Stimulated activated naive CD8-positive, alpha-beta T cell treated with anti-CD3 and anti-CD28 coated beads, Interleukin-15, Interleukin-2, amounts not matched to agents 100 ng/mL and 50 ng/mL, for 24 hours (primary cell): Measurements from ENCODE around the gene URB1.
A peak's percentile ranks its signal among the peaks of the same experiment; 100 is the strongest.
"Not testable (repeated sequence)": the region's sequence is repeated elsewhere in the genome, so short reads cannot be mapped to it uniquely, and the experiment has no call there.

ENCODE experiments used
- H3K27ac Mint-ChIP-seq: one replicate; pipeline ENCODE4 v1.8.0; 2021; ENCODE audit warnings: mild to moderate bottlenecking, mixed read lengths
- H3K27me3 Mint-ChIP-seq: one replicate; pipeline ENCODE4 v1.8.0; 2021; ENCODE audit warnings: mixed read lengths
- H3K36me3 Mint-ChIP-seq: one replicate; pipeline ENCODE4 v1.8.0; 2021; ENCODE audit warnings: low read depth, mixed read lengths
- H3K4me1 Mint-ChIP-seq: one replicate; pipeline ENCODE4 v1.8.0; 2021; ENCODE audit warnings: low read depth, mixed read lengths
- H3K4me3 Mint-ChIP-seq: one replicate; pipeline ENCODE4 v1.8.0; 2021; ENCODE audit warnings: mild to moderate bottlenecking, mixed read lengths
- H3K9me3 Mint-ChIP-seq: one replicate; pipeline ENCODE4 v1.8.0; 2021; ENCODE audit warnings: mixed read lengths

Gene URB1

GRCh38 chr21:32301596-32301995 lies 91.2 kb downstream of the URB1 start:
- H3K27me3 Mint-ChIP-seq: no peaks in the 10 kb centered on the region

GRCh38 chr21:32300117-32300681 lies 92.6 kb downstream of the URB1 start:
- H3K36me3 Mint-ChIP-seq: peaks cover 28% of the 10 kb centered on the region
- no peaks in the 10 kb centered on the region for H3K9me3 Mint-ChIP-seq
- no peak overlapping the region for H3K4me3 Mint-ChIP-seq
- no peak overlapping the region for H3K27ac Mint-ChIP-seq
- H3K4me1 Mint-ChIP-seq: no peaks in the 10 kb centered on the region
- no peaks in the 10 kb centered on the region for H3K27me3 Mint-ChIP-seq

More at GRCh38 chr21:32301596-32301995, 91.2 kb downstream of the URB1 start:
- H3K27ac Mint-ChIP-seq: no peak overlapping the region
- H3K36me3 Mint-ChIP-seq: peaks cover 33% of the 10 kb centered on the region
- no peaks in the 10 kb centered on the region for H3K9me3 Mint-ChIP-seq
- H3K4me3 Mint-ChIP-seq: no peak overlapping the region
- H3K4me1 Mint-ChIP-seq: no peaks in the 10 kb centered on the region

DNA sequence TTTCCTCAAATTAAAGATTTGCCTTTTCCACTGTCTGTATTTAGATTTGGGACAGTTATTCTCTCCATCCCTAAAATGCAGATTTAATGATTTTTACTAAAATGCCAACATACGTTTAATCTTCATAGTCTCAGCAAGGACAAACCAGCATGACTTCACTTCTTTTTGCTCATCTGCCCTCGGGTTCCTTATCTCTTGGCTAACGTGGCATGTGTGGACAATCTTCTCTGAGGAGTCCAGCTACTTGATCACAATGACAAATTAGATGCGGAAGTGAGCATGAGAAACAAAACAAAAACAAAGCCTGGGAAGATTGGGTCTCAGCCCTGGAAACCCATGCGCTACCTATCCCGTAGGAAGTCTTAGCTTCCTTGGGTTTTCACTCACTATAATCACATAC lies 93.1 kb downstream of the URB1 start:
- H3K4me1 Mint-ChIP-seq: no peaks in the 10 kb centered on the region
- peaks cover 28% of the 10 kb centered on the region for H3K36me3 Mint-ChIP-seq
- H3K27ac Mint-ChIP-seq: no peak overlapping the region
- H3K27me3 Mint-ChIP-seq: no peaks in the 10 kb centered on the region
- no peak overlapping the region for H3K4me3 Mint-ChIP-seq
- no peaks in the 10 kb centered on the region for H3K9me3 Mint-ChIP-seq

- Mint-ChIP-seq H3K36me3 (peaks cover 28% of the 10 kb centered on the region), H3K4me3 (no peak within 1 kb of the TSS), H3K9me3 (no peaks in the 10 kb centered on the region), H3K4me1 (no peaks in the 10 kb centered on the region), H3K27me3 (no peaks in the 10 kb centered on the region), H3K27ac (no peak within 1 kb of the TSS)
Observed at GRCh38 chr21:32298658-32299081, 94.1 kb downstream of the URB1 start, which contains the start of gene MRAP. Gene MRAP (plus strand): TSS chr21:32298855. CDS start chr21:32298972, 117 bp downstream.

DNA sequence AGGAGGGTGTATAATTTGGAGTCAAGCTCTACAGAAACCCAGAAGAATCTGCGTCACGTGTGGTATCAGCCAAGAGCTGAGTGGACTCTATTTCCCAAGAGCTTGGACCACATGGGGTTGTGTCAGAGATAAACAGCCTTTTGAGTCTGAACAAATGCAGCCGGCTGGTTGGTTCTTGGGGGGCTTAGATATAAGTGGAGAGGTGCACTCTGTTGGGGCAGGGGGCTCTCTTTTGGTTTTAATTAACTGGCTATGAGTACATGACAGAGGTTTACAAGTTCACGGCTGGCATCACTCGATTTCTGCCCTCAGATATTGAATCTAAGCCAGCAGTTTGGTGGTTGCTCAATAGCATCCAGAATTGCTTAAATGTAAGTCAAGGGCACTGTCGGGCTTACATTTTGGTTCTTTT lies 94.7 kb downstream of the URB1 start:
- no peaks in the 10 kb centered on the region for H3K4me1 Mint-ChIP-seq
- no peaks in the 10 kb centered on the region for H3K27me3 Mint-ChIP-seq
- no peak overlapping the region for H3K27ac Mint-ChIP-seq

DNA sequence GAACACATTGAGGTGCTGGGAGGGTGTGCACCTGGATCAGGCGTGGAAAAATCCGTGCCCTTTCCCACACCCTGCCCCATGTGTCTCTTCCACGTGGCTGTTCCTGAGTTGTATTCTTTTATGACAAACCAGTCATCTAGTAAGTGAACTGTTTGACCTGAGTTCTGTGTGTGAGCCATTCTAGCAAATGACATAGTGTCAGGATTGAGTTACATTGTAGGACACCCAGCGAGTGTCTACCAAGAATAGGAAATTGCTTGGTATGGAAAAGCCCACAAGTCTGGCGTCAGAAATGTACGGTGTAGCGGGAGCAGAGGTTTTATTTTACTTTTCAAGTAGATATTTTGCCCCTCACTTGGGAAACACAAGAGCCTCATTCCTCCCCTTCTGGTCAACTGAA lies 95.4 kb downstream of the URB1 start:
- no peaks in the 10 kb centered on the region for H3K4me1 Mint-ChIP-seq
- no peak overlapping the region for H3K4me3 Mint-ChIP-seq
- H3K36me3 Mint-ChIP-seq: peaks cover 22% of the 10 kb centered on the region
- no peaks in the 10 kb centered on the region for H3K9me3 Mint-ChIP-seq
- no peak overlapping the region for H3K27ac Mint-ChIP-seq
- H3K27me3 Mint-ChIP-seq: no peaks in the 10 kb centered on the region

More for the DNA sequence above, 94.7 kb downstream of the URB1 start:
- no peak overlapping the region for H3K4me3 Mint-ChIP-seq
- no peaks in the 10 kb centered on the region for H3K9me3 Mint-ChIP-seq
- H3K36me3 Mint-ChIP-seq: peaks cover 24% of the 10 kb centered on the region

DNA sequence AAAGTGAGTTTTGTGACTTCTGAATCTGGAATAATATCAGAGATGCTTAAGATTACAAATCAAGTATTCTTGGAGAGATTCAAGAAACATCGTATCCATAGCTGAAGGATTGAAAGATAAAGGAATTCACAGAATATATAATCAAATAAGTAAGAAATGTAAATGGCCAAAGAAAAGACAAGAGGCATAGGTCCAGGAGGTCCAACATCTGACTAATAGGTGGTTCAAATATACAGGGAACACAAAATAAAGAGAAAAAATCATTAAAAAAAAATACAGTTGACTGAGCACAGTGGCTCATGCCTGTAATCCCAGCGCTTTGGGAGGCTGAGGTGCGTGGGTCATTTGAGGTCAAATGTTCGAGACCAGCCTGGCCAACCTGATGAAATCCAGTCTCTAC lies 107.3 kb downstream of the URB1 start:
- H3K4me1 Mint-ChIP-seq: peaks cover 1% of the 10 kb centered on the region

DNA sequence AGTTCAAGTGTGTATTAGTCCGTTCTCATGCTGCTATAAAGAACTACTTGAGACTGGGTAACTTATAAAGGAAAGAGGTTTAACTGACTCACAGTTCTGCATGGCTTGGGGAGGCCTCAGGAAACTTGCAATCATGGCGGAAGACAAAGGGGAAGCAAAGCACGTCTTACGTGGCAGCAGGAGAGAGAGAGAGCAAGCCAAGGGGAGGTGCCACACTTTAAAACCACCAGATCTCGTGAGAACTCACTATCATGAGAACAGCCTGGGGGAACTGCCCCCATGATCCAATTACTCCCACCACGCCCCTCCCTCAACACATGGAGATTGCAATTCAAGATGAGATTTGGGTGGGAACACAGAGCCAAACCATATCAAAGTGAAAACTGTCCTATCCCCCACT lies 109.8 kb downstream of the URB1 start:
- no peaks in the 10 kb centered on the region for H3K27me3 Mint-ChIP-seq
- H3K36me3 Mint-ChIP-seq: peaks cover 8% of the 10 kb centered on the region
- no peak overlapping the region for H3K27ac Mint-ChIP-seq
- H3K4me3 Mint-ChIP-seq: no peak overlapping the region
- H3K4me1 Mint-ChIP-seq: peaks cover 21% of the 10 kb centered on the region
- no peaks in the 10 kb centered on the region for H3K9me3 Mint-ChIP-seq

More for the DNA sequence above, 107.3 kb downstream of the URB1 start:
- Mint-ChIP-seq H3K36me3 (peaks cover 8% of the 10 kb centered on the region), H3K27ac (no peak overlapping the region), H3K9me3 (no peaks in the 10 kb centered on the region), H3K27me3 (no peaks in the 10 kb centered on the region), H3K4me3 (no peak overlapping the region)

GRCh38 chr21:32281531-32281930 lies 111.3 kb downstream of the URB1 start:
- H3K4me1 Mint-ChIP-seq: peaks cover 29% of the 10 kb centered on the region
- H3K9me3 Mint-ChIP-seq: no peaks in the 10 kb centered on the region
- peaks cover 3% of the 10 kb centered on the region for H3K36me3 Mint-ChIP-seq
- H3K4me3 Mint-ChIP-seq: no peak overlapping the region
- no peak overlapping the region for H3K27ac Mint-ChIP-seq
- H3K27me3 Mint-ChIP-seq: no peaks in the 10 kb centered on the region

- Mint-ChIP-seq H3K4me1 (peaks cover 29% of the 10 kb centered on the region), H3K36me3 (peaks cover 11% of the 10 kb centered on the region)
Observed at GRCh38 chr21:32279377-32279680, 113.5 kb downstream of the URB1 start.

GRCh38 chr21:32278518-32279376 lies 114.1 kb downstream of the URB1 start, which contains the start of gene MIS18A:
Gene MIS18A (minus strand): TSS chr21:32279049. CDS start chr21:32279014, 35 bp downstream.
- Mint-ChIP-seq H3K27ac (peak within 1 kb of the TSS; percentile 98), H3K36me3 (peaks cover 11% of the 10 kb centered on the region), H3K4me3 (peak within 1 kb of the TSS; percentile 99), H3K9me3 (no peaks in the 10 kb centered on the region), H3K4me1 (peaks cover 29% of the 10 kb centered on the region), H3K27me3 (no peaks in the 10 kb centered on the region)

More at GRCh38 chr21:32279377-32279680, 113.5 kb downstream of the URB1 start:
- H3K9me3 Mint-ChIP-seq: no peaks in the 10 kb centered on the region
- H3K27ac Mint-ChIP-seq: peak overlapping the region; percentile 98
- H3K4me3 Mint-ChIP-seq: peak overlapping the region; percentile 99
- H3K27me3 Mint-ChIP-seq: no peaks in the 10 kb centered on the region

DNA sequence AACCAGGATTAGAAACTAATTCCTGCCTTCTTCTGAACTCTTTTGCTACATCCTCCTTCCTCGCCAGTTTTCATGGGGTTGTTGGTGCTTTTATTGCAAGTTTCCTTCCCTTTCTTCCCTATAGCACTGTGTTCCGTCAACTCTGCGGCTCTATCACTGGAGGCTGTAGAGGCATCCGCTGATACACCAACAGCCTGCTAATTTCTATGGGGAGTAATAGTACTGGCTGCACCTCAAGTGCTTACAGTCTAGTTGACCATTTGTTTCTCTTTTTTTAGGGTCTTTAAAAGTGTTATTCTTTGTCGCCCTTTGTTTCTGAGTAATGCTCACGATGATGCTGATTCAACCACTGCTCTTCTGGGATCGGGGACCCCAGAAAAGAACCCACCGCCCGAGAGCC lies 114.7 kb downstream of the URB1 start:
- Mint-ChIP-seq H3K9me3 (no peaks in the 10 kb centered on the region), H3K27ac (peak overlapping the region; percentile 98)

DNA sequence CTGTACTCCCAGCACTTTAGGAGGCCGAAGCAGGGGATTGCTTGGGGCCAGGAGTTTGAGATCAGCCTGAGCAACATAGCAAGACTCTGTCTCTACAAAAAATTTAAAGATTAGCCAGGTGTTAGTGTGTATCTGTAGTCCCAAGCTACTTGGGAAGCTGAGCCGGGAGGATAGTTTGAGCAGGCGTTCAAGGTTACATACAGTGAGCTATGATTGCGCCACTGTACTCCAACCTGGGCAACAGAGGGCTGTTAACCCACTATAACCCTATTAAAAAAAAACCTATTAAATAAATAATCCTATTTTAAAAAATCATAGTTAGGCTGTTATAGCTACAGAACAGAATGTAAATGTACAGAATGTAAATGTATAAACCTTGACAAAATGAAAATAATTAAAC lies 116.1 kb downstream of the URB1 start:
- Mint-ChIP-seq H3K36me3 (peaks cover 13% of the 10 kb centered on the region), H3K4me1 (peaks cover 29% of the 10 kb centered on the region), H3K9me3 (no peaks in the 10 kb centered on the region), H3K27ac (no peak overlapping the region), H3K4me3 (no peak overlapping the region), H3K27me3 (no peaks in the 10 kb centered on the region)

More for the DNA sequence above, 114.7 kb downstream of the URB1 start:
- Mint-ChIP-seq H3K4me1 (peaks cover 29% of the 10 kb centered on the region), H3K27me3 (no peaks in the 10 kb centered on the region), H3K4me3 (peak overlapping the region; percentile 99), H3K36me3 (peaks cover 15% of the 10 kb centered on the region)

GRCh38 chr21:32270748-32271147 lies 122.1 kb downstream of the URB1 start:
- Mint-ChIP-seq H3K9me3 (no peaks in the 10 kb centered on the region), H3K27ac (no peak overlapping the region), H3K27me3 (no peaks in the 10 kb centered on the region), H3K36me3 (peaks cover 48% of the 10 kb centered on the region), H3K4me3 (no peak overlapping the region), H3K4me1 (no peaks in the 10 kb centered on the region)

DNA sequence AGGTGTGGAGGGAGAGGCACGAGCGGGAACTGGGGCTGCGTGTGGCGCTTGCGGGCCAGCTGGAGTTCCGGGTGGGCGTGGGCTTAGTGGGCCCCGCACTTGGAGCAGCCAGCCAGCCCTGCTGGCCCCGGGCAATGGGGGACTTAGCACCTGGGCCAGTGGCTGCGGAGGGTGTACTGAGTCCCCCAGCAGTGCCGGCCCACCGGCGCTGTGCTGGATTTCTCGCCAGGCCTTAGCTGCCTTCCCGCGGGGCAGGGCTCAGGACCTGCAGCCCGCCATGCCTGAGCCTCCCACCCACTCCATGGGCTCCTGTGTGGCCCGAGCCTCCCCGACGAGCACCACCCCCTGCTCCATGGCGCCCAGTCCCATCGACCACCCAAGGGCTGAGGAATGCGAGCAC lies 127.5 kb downstream of the URB1 start:
- H3K36me3 Mint-ChIP-seq: peaks cover 32% of the 10 kb centered on the region
- H3K9me3 Mint-ChIP-seq, H3K4me1 Mint-ChIP-seq, H3K27ac Mint-ChIP-seq, H3K4me3 Mint-ChIP-seq, H3K27me3 Mint-ChIP-seq: not testable (repeated sequence)
